KMS-11 (cell line): ENCODE results near the gene PDE6G.
A peak's percentile ranks its signal among the peaks of the same experiment; 100 is the strongest.

Experiments
- H2AFZ ChIP-seq: fragments of 200-600 bp; sonication (generic); 2 replicates; pipeline ENCODE4 v1.6.1; 2016; ENCODE audit warnings: antibody characterized with exemption, mixed run types, low read depth
- H3K27ac ChIP-seq: fragments of 200-600 bp; sonication (generic); 2 replicates; pipeline ENCODE4 v1.6.1; 2016; ENCODE audit warnings: mild to moderate bottlenecking, mixed run types
- H3K27me3 ChIP-seq: fragments of 200-600 bp; sonication (generic); 2 replicates; pipeline ENCODE4 v1.6.1; 2017; ENCODE audit warnings: mild to moderate bottlenecking, low read depth, mixed run types, moderate library complexity; ENCODE audit not compliant: insufficient read depth
- H3K36me3 ChIP-seq: fragments of 200-600 bp; sonication (generic); 2 replicates; pipeline ENCODE4 v1.6.1; 2017; ENCODE audit warnings: mild to moderate bottlenecking, mixed run types; ENCODE audit not compliant: insufficient read depth
- H3K4me1 ChIP-seq: fragments of 200-600 bp; sonication (generic); 2 replicates; pipeline ENCODE4 v1.6.1; 2016; ENCODE audit warnings: mild to moderate bottlenecking, low read depth, mixed run types; ENCODE audit not compliant: poor library complexity, severe bottlenecking
- H3K4me2 ChIP-seq: fragments of 200-600 bp; sonication (generic); 2 replicates; pipeline ENCODE4 v1.7.0; 2016; ENCODE audit warnings: mild to moderate bottlenecking, mixed run types
- H3K4me3 ChIP-seq: fragments of 200-600 bp; sonication (generic); IDR thresholded peaks from 2 replicates; pipeline ENCODE4 v1.6.1; 2017; ENCODE audit warnings: low read depth, low read length, mixed read lengths; ENCODE audit not compliant: insufficient read depth
- H3K79me2 ChIP-seq: fragments of 200-600 bp; sonication (generic); 2 replicates; pipeline ENCODE4 v1.6.1; 2016; ENCODE audit warnings: low read depth, mixed run types; ENCODE audit not compliant: insufficient read depth
- H3K9ac ChIP-seq: fragments of 200-600 bp; sonication (generic); 2 replicates; pipeline ENCODE4 v1.6.1; 2016; ENCODE audit warnings: mild to moderate bottlenecking, mixed run types
- H4K20me1 ChIP-seq: fragments of 200-600 bp; sonication (generic); 2 replicates; pipeline ENCODE4 v1.6.1; 2016; ENCODE audit warnings: mild to moderate bottlenecking, mixed run types; ENCODE audit not compliant: insufficient read depth
- CTCF ChIP-seq: fragments of 200-600 bp; sonication (generic); conservative IDR thresholded peaks from 2 replicates; pipeline ENCODE4 v1.6.1; 2017; ENCODE audit warnings: low read depth, mild to moderate bottlenecking, antibody characterized with exemption, low read length, moderate library complexity, mixed read lengths

The PDE6G gene

GRCh38 chr17:81664051-81664470 lies 7.7 kb upstream of the PDE6G start:
- no peak overlapping the region for H3K4me3 ChIP-seq
- no peak overlapping the region for H3K27ac ChIP-seq

GRCh38 chr17:81662002-81662401 lies 5.7 kb upstream of the PDE6G start:
- H3K4me3 ChIP-seq, result no peak overlapping the region
- H3K27ac ChIP-seq, result no peak overlapping the region
- H3K79me2 ChIP-seq, result peaks cover 19% of the 10 kb centered on the region
- no peaks in the 10 kb centered on the region for H3K27me3 ChIP-seq
- peaks cover 15% of the 10 kb centered on the region for H3K4me1 ChIP-seq
- H4K20me1 ChIP-seq, result no peaks in the 10 kb centered on the region
- no peak overlapping the region for H2AFZ ChIP-seq
- H3K4me2 ChIP-seq, result no peak overlapping the region
- H3K36me3 ChIP-seq, result no peaks in the 10 kb centered on the region
- no peak for TF ChIP-seq CTCF
- H3K9ac ChIP-seq, result no peak overlapping the region

More at GRCh38 chr17:81664051-81664470, 7.7 kb upstream of the PDE6G start:
- TF ChIP-seq CTCF, result no peak
- Histone ChIP-seq H2AFZ (no peak overlapping the region), H3K9ac (no peak overlapping the region), H3K27me3 (no peaks in the 10 kb centered on the region), H3K36me3 (no peaks in the 10 kb centered on the region; the same call in 1 of the 2 replicates), H3K4me2 (no peak overlapping the region), H3K79me2 (peaks cover 39% of the 10 kb centered on the region), H3K4me1 (peaks cover 24% of the 10 kb centered on the region), H4K20me1 (no peaks in the 10 kb centered on the region)

- H3K4me3 ChIP-seq, result no peak overlapping the region
- no peak overlapping the region for H2AFZ ChIP-seq
- H3K9ac ChIP-seq, result no peak overlapping the region
- H3K27ac ChIP-seq, result no peak overlapping the region
- no peak overlapping the region for H3K4me2 ChIP-seq
- peaks cover 25% of the 10 kb centered on the region for H3K4me1 ChIP-seq
- no peaks in the 10 kb centered on the region for H4K20me1 ChIP-seq
- H3K36me3 ChIP-seq, result no peaks in the 10 kb centered on the region
- H3K79me2 ChIP-seq, result peaks cover 8% of the 10 kb centered on the region
- H3K27me3 ChIP-seq, result no peaks in the 10 kb centered on the region
- TF ChIP-seq CTCF, result no peak
Observed at GRCh38 chr17:81660441-81660840, 4.1 kb upstream of the PDE6G start.

GRCh38 chr17:81659038-81659437 lies 2.7 kb upstream of the PDE6G start:
- peaks cover 21% of the 10 kb centered on the region for H3K4me1 ChIP-seq
- no peak overlapping the region for H3K27ac ChIP-seq
- H2AFZ ChIP-seq, result no peak overlapping the region
- no peaks in the 10 kb centered on the region for H4K20me1 ChIP-seq
- no peak overlapping the region for H3K4me3 ChIP-seq
- TF ChIP-seq CTCF, result no peak
- H3K36me3 ChIP-seq, result no peaks in the 10 kb centered on the region
- H3K9ac ChIP-seq, result no peak overlapping the region
- no peak overlapping the region for H3K4me2 ChIP-seq
- no peaks in the 10 kb centered on the region for H3K27me3 ChIP-seq
- no peaks in the 10 kb centered on the region for H3K79me2 ChIP-seq

GRCh38 chr17:81656835-81657234 lies 493 bp upstream of the PDE6G start:
- no peak overlapping the region for H3K9ac ChIP-seq
- H2AFZ ChIP-seq, result peak overlapping the region; percentile 2; the same call in 1 of the 2 replicates
- no peak overlapping the region for H3K4me3 ChIP-seq
- H3K4me1 ChIP-seq, result peaks cover 21% of the 10 kb centered on the region
- no peaks in the 10 kb centered on the region for H3K27me3 ChIP-seq
- H4K20me1 ChIP-seq, result no peaks in the 10 kb centered on the region
- no peaks in the 10 kb centered on the region for H3K36me3 ChIP-seq
- peak overlapping the region; percentile 14; the same call in 1 of the 2 replicates for H3K27ac ChIP-seq
- H3K79me2 ChIP-seq, result no peaks in the 10 kb centered on the region
- TF ChIP-seq CTCF, result no peak
- H3K4me2 ChIP-seq, result no peak overlapping the region; the same call in 1 of the 2 replicates
